Gastrocnemius medialis (tissue), 4 donors: ENCODE data around the gene PKD2L1.

Experiments
- CTCF ChIP-seq, 5 experiments: fragments of 450-650 bp in 3 of 5; fragments of 200-600 bp in 2 of 5; sonication (generic) in 2 of 5; IDR thresholded peaks in 4 of 5; conservative IDR thresholded peaks in 1 of 5; 1 replicate in 4 of 5; 2 replicates in 1 of 5; pipeline ENCODE4 v1.5.1; 2016 to 2019; ENCODE audit warnings: antibody characterized with exemption in 5 of 5, mild to moderate bottlenecking in 3 of 5, moderate library complexity in 3 of 5
- POLR2A ChIP-seq, 2 donors: fragments of 450-650 bp; IDR thresholded peaks; one replicate each; pipeline ENCODE4 v1.6.1; 2017; ENCODE audit warnings: antibody characterized with exemption in 2 of 2, mild to moderate bottlenecking in 2 of 2, moderate library complexity in 2 of 2

GRCh38 chr10:100248820-100249219, 81.2 kb downstream of the PKD2L1 start:
- no peak for TF ChIP-seq CTCF (IDR thresholded peaks at IDR 0.05 in 4 of 5, conservative IDR thresholded peaks at IDR 0.05 in 1 of 5)
- TF ChIP-seq POLR2A (IDR thresholded peaks at IDR 0.05) = no peak
